Astrocyte (in vitro differentiated cells and primary cell): Measurements from ENCODE around the gene PPT2.

Source experiments
- EZH2 ChIP-seq: IDR thresholded peaks from 2 replicates; pipeline ENCODE4 v1.6.1; 2012; ENCODE audit warnings: mild to moderate bottlenecking, low read length, inconsistent platforms; ENCODE audit not compliant: insufficient read depth
- TF ChIP-seq, protein P1 (sequence below): IDR thresholded peaks from 2 replicates; pipeline ENCODE4 v1.5.1; 2011; ENCODE audit warnings: low read depth, mild to moderate bottlenecking, inconsistent platforms, low read length, moderate library complexity; ENCODE audit not compliant: insufficient read depth

- TF ChIP-seq, protein P1, sequence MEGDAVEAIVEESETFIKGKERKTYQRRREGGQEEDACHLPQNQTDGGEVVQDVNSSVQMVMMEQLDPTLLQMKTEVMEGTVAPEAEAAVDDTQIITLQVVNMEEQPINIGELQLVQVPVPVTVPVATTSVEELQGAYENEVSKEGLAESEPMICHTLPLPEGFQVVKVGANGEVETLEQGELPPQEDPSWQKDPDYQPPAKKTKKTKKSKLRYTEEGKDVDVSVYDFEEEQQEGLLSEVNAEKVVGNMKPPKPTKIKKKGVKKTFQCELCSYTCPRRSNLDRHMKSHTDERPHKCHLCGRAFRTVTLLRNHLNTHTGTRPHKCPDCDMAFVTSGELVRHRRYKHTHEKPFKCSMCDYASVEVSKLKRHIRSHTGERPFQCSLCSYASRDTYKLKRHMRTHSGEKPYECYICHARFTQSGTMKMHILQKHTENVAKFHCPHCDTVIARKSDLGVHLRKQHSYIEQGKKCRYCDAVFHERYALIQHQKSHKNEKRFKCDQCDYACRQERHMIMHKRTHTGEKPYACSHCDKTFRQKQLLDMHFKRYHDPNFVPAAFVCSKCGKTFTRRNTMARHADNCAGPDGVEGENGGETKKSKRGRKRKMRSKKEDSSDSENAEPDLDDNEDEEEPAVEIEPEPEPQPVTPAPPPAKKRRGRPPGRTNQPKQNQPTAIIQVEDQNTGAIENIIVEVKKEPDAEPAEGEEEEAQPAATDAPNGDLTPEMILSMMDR = no peak
- TF ChIP-seq EZH2 = no peak
Measured at GRCh38 chr6:32170294-32170693, 16.4 kb downstream of the PPT2 start.
